NCI-H345 treated with DMSO at 0.1 percent for 48 hours (cell line): ENCODE data around the gene ETFA.
"Not testable (repeated sequence)": the region's sequence is repeated elsewhere in the genome, so short reads cannot be mapped to it uniquely, and the experiment has no call there.

Source experiments
- DNase-seq: peaks from one replicate; lab custom pipeline; 2025; ENCODE audit not compliant: unreplicated experiment; lab: John Stamatoyannopoulos, UW

The ETFA gene

GRCh38 chr15:76285241-76285825, 25.9 kb downstream of the ETFA start:
- no peak for DNase-seq

- DNase-seq, result no peak
Measured at GRCh38 chr15:76282465-76282864, 28.8 kb downstream of the ETFA start.

- no peak for DNase-seq
Measured at GRCh38 chr15:76278651-76279050, 32.6 kb downstream of the ETFA start.

- DNase-seq, result no peak
Measured at GRCh38 chr15:76274821-76275220, 36.4 kb downstream of the ETFA start.

GRCh38 chr15:76274226-76274625, 37.0 kb downstream of the ETFA start:
- DNase-seq, result no peak

- no peak for DNase-seq
Measured at GRCh38 chr15:76270876-76271275, 40.4 kb downstream of the ETFA start.

- DNase-seq, result no peak
Measured at GRCh38 chr15:76267077-76267476, 44.2 kb downstream of the ETFA start.

- not testable (repeated sequence) for DNase-seq
Measured at GRCh38 chr15:76265769-76266168, 45.5 kb downstream of the ETFA start.

- no peak for DNase-seq
Measured at GRCh38 chr15:76260246-76260938, 50.9 kb downstream of the ETFA start.

GRCh38 chr15:76259392-76259791, 51.9 kb downstream of the ETFA start:
- no peak for DNase-seq

- no peak for DNase-seq
Measured at GRCh38 chr15:76258460-76258859, 52.8 kb downstream of the ETFA start.

- DNase-seq, result no peak
Measured at GRCh38 chr15:76253691-76254473, 57.4 kb downstream of the ETFA start.

GRCh38 chr15:76252249-76252648, 59.0 kb downstream of the ETFA start:
- DNase-seq, result no peak

GRCh38 chr15:76251717-76252116, 59.6 kb downstream of the ETFA start:
- DNase-seq, result no peak

- no peak for DNase-seq
Measured at GRCh38 chr15:76245072-76245610, 66.1 kb downstream of the ETFA start.

GRCh38 chr15:76239786-76240185, 71.5 kb downstream of the ETFA start:
- DNase-seq, result no peak

- no peak for DNase-seq
Measured at GRCh38 chr15:76236350-76236749, 74.9 kb downstream of the ETFA start.

- peak; percentile 11 for DNase-seq
Measured at GRCh38 chr15:76235186-76235826, 76.0 kb downstream of the ETFA start.

GRCh38 chr15:76234337-76234889, 76.9 kb downstream of the ETFA start:
- no peak for DNase-seq

- DNase-seq, result no peak
Measured at GRCh38 chr15:76233921-76234320, 77.3 kb downstream of the ETFA start.

- no peak for DNase-seq
Measured at GRCh38 chr15:76229266-76229665, 82.0 kb downstream of the ETFA start.
